Endodermal cell (in vitro differentiated cells): ENCODE data around the gene TSHZ3. TPM values are rescaled to one million over a fixed set of nuclear protein-coding genes. Genes with fewer than 3 reads are reported as not detected.
A peak's percentile ranks its signal among the peaks of the same experiment; 100 is the strongest.

Experiments
- DNase-seq: peaks from one replicate; pipeline ENCODE4 v3.0.0-alpha.2; 2017
- H3K27ac ChIP-seq: 2 replicates; pipeline ENCODE4 v1.5.1; 2013; ENCODE audit warnings: mild to moderate bottlenecking, low read depth, low read length, moderate library complexity
- H3K27me3 ChIP-seq: 2 replicates; pipeline ENCODE4 v1.6.1; 2013; ENCODE audit warnings: mild to moderate bottlenecking, low read length, moderate library complexity; ENCODE audit not compliant: insufficient read depth, control insufficient read depth, poor library complexity, severe bottlenecking
- H3K36me3 ChIP-seq: 2 replicates; pipeline ENCODE4 v1.7.0; 2013; ENCODE audit warnings: mild to moderate bottlenecking, low read length, moderate library complexity; ENCODE audit not compliant: control insufficient read depth, insufficient read depth
- H3K4me1 ChIP-seq: one replicate; pipeline ENCODE4 v1.7.0; 2013; ENCODE audit warnings: low read length; ENCODE audit not compliant: control insufficient read depth, insufficient read depth
- H3K4me3 ChIP-seq: 2 replicates; pipeline ENCODE4 v1.5.1; 2013; ENCODE audit warnings: mild to moderate bottlenecking, low read length, moderate library complexity
- H3K9ac ChIP-seq: 2 replicates; pipeline ENCODE4 v1.6.1; 2013; ENCODE audit warnings: mild to moderate bottlenecking, low read length, moderate library complexity; ENCODE audit not compliant: poor library complexity, severe bottlenecking; ENCODE audit errors: extremely low read depth
- H3K9me3 ChIP-seq: 2 replicates; pipeline ENCODE4 v1.6.1; 2013; ENCODE audit warnings: mild to moderate bottlenecking, low read length, moderate library complexity; ENCODE audit not compliant: control insufficient read depth
- H3K27ac Mint-ChIP-seq: 2 replicates; pipeline ENCODE4 v1.8.0; 2020; ENCODE audit warnings: mixed read lengths
- H3K27me3 Mint-ChIP-seq: 2 replicates; pipeline ENCODE4 v1.8.0; 2021; ENCODE audit warnings: mild to moderate bottlenecking, mixed read lengths; ENCODE audit not compliant: insufficient read depth
- H3K36me3 Mint-ChIP-seq: 2 replicates; pipeline ENCODE4 v1.8.0; 2020; ENCODE audit warnings: low read depth, mixed read lengths
- H3K4me1 Mint-ChIP-seq: 2 replicates; pipeline ENCODE4 v1.8.0; 2020; ENCODE audit warnings: mixed read lengths
- H3K4me3 Mint-ChIP-seq: 2 replicates; pipeline ENCODE4 v1.8.0; 2020; ENCODE audit warnings: mild to moderate bottlenecking, moderate library complexity, mixed read lengths
- H3K9me3 Mint-ChIP-seq: 2 replicates; pipeline ENCODE4 v1.8.0; 2020; ENCODE audit warnings: mild to moderate bottlenecking, mixed read lengths
- CTCF ChIP-seq: fragments of 200-600 bp; sonication (generic); conservative IDR thresholded peaks from 2 replicates; pipeline ENCODE4 v1.5.0; 2021; ENCODE audit warnings: antibody characterized with exemption, mild to moderate bottlenecking
- WGBS, 2 experiments: methylation state at CpG; one replicate each; pipeline versions ENCODE4 v1.1.5 to v1.1.7; 2013; ENCODE audit warnings: missing lambda C conversion rate in 2 of 2, mixed read lengths in 1 of 2; ENCODE audit not compliant: insufficient coverage in 1 of 2, insufficient read length in 1 of 2; 5-methylcytosine and 5-hydroxymethylcytosine counted together
- total RNA-seq, 2 donors: library from RNA; stranded (reverse); fragmentation: NEBNext Ultra II Directional in 1 of 2; extraction: Animal tissue kit (Norgen Biotek cat#: 25700) in 1 of 2; gene quantifications; 2 replicates in 1 of 2; 3 replicates in 1 of 2; pipeline ENCODE4 v1.2.1, GENCODE V29; 2021

Gene TSHZ3
- total RNA-seq, 2 donors from 2014 or later: 0.84 to 2.1 TPM

- WGBS, 2 experiments: 66% methylated on average over 5 of the region's 5 CpGs; no CpG with 5 or more reads in 1 of the 2 experiments
- Histone ChIP-seq H3K27me3 (peaks cover 4% of the 10 kb centered on the region), H3K36me3 (no peaks in the 10 kb centered on the region), H3K27ac (peak overlapping the region; percentile 86), H3K9me3 (no peaks in the 10 kb centered on the region), H3K4me3 (no peak overlapping the region), H3K9ac (no peak overlapping the region), H3K4me1 (peaks cover 2% of the 10 kb centered on the region)
- Mint-ChIP-seq H3K4me1 (peaks cover 21% of the 10 kb centered on the region), H3K36me3 (no peaks in the 10 kb centered on the region), H3K27ac (no peak overlapping the region), H3K27me3 (no peaks in the 10 kb centered on the region), H3K4me3 (no peak overlapping the region), H3K9me3 (no peaks in the 10 kb centered on the region)
- DNase-seq: no peak
- TF ChIP-seq CTCF: no peak
These were observed 9.8 kb downstream of the TSHZ3 start for GRCh38 chr19:31339411-31339810.

GRCh38 chr19:31338069-31338776 is 11.0 kb downstream of the TSHZ3 start:
- Histone ChIP-seq H3K27ac (peak overlapping the region; percentile 86), H3K9ac (no peak overlapping the region), H3K4me1 (peaks cover 2% of the 10 kb centered on the region), H3K9me3 (no peaks in the 10 kb centered on the region), H3K4me3 (no peak overlapping the region), H3K27me3 (peaks cover 2% of the 10 kb centered on the region), H3K36me3 (no peaks in the 10 kb centered on the region)
- peak; percentile 86 for TF ChIP-seq CTCF
- Mint-ChIP-seq H3K36me3 (no peaks in the 10 kb centered on the region), H3K27ac (no peak overlapping the region), H3K4me1 (peaks cover 26% of the 10 kb centered on the region), H3K27me3 (no peaks in the 10 kb centered on the region), H3K4me3 (no peak overlapping the region), H3K9me3 (no peaks in the 10 kb centered on the region)
- 38 to 58% methylated on average over 2 to 6 of the region's 10 CpGs for WGBS, 2 experiments
- peak; percentile 91 for DNase-seq

GRCh38 chr19:31337008-31337914 is 12.0 kb downstream of the TSHZ3 start:
- no peaks in the 10 kb centered on the region for H3K9me3 ChIP-seq
- no peaks in the 10 kb centered on the region for H3K36me3 Mint-ChIP-seq
- H3K4me3 ChIP-seq: no peak overlapping the region
- H3K27ac Mint-ChIP-seq: no peak overlapping the region
- peaks cover 26% of the 10 kb centered on the region for H3K4me1 Mint-ChIP-seq
- no peaks in the 10 kb centered on the region for H3K27me3 ChIP-seq
- H3K4me3 Mint-ChIP-seq: no peak overlapping the region
- H3K9me3 Mint-ChIP-seq: no peaks in the 10 kb centered on the region
- H3K9ac ChIP-seq: no peak overlapping the region
- WGBS, 2 experiments: 83 to 92% methylated on average over 2 to 6 of the region's 7 CpGs
- H3K27me3 Mint-ChIP-seq: no peaks in the 10 kb centered on the region
- H3K27ac ChIP-seq: peak overlapping the region; percentile 86
- H3K4me1 ChIP-seq: peaks cover 2% of the 10 kb centered on the region
- DNase-seq: no peak
- no peak for TF ChIP-seq CTCF
- H3K36me3 ChIP-seq: no peaks in the 10 kb centered on the region
